ENCODE results near the gene RELN. TPM values are rescaled to one million over a fixed set of nuclear protein-coding genes. Genes with fewer than 3 reads are reported as not detected.
"Not testable (repeated sequence)": the region's sequence is repeated elsewhere in the genome, so short reads cannot be mapped to it uniquely, and the experiment has no call there.

RELN gene
- total RNA-seq, 1 experiment from 2014 or later: 0.57 TPM

DNA sequence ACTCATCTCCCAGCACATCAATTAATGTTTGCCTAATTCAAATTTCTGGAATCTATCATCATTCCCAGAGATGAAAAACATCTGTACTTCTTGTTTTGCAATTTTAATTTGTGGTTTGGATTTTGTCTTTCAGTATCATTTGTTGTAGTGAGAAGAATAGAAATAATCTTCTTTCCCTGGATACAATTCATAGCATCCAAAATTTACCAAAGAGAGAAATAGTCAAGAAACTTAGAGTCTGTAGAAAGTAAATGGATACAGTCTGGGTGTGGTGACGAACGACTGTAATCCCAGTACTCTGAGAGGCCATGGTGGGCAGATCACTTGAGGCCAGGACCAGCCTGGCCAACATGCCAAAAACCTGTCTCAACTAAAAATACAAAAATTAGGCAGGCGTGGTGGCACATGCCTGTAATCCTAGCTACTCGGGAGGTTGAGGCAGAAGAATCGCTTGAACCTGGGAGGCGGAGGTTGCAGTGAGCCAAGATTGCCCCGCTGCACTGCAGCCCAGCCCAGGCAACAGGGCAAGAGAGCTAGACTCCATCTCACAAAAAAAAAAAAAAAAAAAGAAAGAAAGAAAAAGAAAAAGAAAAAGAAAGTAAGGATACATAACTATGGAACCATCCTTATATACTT lies 193.0 kb downstream of the RELN start:
- no peak for DNase-seq (ENCODE audit: extremely low read depth, low read depth)

DNA sequence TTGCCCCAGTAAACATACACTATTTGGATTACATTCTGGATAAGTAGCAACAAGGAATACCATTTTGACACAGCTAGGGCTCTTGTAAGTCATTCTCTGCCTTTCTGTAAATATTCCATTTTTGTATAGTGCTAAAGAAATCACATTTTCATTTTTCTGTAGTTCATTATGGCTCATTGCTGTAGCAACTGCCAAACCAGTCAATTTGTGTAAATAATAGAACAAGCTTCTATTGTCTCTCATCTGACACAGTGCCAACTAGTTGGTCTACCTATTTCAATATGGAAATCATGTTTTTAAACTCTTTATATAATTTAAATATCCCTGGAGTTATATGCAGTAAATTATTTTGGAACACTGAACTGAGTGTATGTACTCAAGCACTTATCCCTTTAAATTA lies 193.7 kb downstream of the RELN start:
- no peak for DNase-seq (ENCODE audit: extremely low read depth, low read depth)

DNA sequence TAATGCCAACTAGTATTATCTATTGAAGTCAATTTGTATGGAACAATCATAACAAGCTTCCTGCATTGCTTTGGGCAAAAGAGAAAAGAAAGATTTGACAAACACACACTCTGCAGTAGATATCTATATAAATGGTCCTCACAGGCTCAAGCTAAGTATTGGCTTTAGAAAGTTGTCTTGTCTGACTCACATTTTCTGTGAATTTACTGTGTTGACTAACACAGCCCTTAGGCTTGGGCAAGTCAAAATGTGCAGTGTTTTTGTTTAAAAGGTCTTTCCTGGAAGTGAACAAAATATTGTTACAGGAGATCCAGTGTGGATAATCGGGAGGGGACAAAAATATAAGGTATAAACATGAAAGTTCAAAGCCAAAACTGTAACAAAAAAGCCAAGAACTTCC lies 194.4 kb downstream of the RELN start:
- no peak for DNase-seq (ENCODE audit: extremely low read depth, low read depth)

DNA sequence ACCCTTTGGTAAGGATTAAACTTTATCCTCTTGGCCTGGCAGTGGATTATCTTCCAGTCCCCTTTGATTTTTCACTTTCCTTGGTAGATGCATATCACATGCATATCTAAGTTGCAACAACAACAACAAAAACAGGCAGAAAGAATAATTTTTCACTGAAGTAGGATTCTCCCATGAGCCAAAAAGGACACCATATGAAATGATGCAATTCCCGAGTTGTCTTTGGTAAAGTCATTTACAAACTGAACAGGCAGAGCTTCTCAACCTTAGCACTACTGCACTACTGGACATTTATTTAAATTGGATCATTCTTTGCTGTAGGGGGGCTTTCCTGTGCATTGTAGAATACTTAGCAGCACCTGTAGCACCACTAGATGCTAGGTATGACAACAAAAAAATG lies 195.0 kb downstream of the RELN start:
- DNase-seq (ENCODE audit: extremely low read depth, low read depth): no peak

DNA sequence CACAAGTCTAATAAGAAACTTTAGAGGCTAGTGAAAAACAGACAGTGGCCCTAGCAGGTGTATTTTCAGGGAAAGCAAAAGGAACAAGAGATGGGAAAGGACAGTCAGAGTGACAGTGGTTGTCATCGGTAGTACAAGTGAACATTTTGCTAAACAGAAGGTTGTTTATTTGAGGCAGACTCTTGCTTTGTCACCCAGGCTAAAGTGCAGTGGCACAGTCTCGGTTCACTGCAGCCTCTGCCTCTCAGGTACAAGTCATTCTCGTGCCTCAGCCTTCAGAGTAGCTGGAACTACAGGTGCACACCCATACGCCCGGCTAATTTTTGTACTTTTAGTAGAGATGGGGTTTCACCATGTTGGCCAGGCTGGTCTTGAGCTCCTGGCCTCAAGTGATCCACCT lies 195.8 kb downstream of the RELN start:
- DNase-seq (ENCODE audit: extremely low read depth, low read depth): no peak

DNA sequence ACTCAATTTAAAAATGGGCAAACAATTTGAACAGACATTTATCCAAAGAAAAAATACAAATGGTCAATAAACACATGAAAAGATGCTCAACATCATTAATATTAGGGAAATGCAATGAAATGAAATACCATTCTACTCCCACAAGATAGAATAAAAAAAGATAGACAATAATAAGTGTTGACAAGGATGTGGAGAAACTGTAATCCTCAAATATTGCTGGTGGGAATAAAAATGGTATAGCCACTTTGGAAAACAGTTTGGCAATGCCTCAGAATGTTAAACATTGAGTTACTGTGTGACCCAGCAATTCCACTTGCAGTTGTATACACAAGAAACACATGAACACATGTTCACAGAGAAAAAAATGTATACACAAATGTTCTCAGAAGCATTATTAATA lies 197.6 kb downstream of the RELN start:
- DNase-seq (ENCODE audit: extremely low read depth, low read depth): no peak

DNA sequence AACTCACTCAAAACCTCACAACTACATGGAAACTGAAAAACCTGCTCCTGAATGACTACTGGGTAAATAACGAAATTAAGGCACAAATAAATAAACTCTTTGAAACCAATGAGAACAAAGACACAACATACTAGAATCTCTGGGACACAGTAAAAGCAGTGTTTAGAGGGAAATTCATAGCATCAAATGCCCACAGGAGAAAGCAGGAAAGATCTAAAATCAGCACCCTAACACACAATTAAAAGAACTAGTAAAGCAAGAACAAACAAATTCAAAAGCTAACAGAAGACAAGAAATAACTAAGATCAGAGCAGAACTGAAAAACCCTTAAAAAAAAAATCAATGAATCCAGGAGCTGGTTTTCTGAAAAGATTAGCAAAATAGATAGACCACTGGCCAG lies 202.4 kb downstream of the RELN start:
- not testable (repeated sequence) for DNase-seq (ENCODE audit: extremely low read depth, low read depth)

DNA sequence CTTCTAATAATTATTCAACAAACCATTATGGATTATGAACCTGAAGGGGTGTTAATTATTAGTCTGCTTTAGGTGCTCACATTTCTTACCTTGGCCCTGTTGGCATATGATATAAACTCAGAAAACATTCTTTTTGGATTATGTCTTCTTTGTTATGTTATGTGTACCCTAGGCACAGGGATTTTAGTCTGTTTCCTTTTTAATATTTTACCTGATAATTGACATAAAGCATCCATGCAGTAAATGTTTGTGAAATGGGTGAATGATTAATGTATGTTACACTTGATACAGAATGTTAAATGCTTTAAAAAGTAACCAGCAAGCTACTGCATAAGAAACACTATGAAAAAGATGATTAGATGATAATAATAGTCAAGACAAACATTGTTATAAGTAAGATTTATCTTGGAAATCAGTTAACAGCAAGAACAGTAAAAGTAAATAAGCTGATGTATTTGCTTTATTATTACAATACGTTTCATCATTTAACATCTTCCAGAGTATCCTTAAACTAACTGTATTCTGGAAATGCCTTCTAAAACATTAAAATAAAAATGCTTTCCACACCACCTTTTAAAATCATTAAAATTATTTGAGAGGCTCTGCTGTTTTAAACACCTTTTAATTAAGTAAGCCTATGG lies 204.7 kb downstream of the RELN start:
- DNase-seq (ENCODE audit: extremely low read depth, low read depth): no peak

DNA sequence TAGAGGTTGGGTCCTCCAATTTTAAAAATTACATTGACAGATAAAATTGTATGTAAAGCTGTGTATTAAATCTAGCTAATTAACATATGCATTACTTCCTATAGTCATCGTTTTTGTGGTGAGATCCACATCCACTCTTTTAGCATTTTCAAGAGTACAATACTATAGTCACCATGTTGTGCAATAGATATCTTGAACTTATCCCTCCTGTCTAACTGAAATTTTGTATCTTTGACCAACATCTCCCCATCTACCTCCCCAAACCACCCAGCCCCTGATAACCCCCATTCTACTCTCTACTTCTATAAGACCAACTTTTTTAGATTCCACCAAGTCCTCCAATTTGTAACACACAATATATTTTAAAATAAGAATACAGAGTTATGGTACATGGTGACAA lies 208.0 kb downstream of the RELN start:
- DNase-seq (ENCODE audit: extremely low read depth, low read depth): no peak

DNA sequence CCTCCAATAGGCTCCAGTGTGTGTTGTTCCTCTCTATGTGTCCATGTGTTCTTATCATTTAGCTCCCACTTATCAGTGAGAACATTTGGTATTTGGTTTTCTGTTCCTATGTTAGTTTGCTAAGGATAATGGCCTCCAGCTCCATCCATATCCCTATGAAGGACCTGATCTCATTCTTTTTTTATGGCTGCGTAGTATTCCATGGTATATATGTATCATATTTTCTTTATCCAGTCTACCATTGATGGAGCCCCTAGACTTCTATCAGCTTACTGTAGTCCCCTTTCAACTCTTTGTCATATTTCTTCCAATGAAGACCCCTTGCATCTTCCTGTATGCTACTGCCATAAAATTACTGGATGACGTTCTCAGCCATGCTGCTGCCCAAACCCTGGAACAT lies 208.9 kb downstream of the RELN start:
- DNase-seq (ENCODE audit: extremely low read depth, low read depth): not testable (repeated sequence)

DNA sequence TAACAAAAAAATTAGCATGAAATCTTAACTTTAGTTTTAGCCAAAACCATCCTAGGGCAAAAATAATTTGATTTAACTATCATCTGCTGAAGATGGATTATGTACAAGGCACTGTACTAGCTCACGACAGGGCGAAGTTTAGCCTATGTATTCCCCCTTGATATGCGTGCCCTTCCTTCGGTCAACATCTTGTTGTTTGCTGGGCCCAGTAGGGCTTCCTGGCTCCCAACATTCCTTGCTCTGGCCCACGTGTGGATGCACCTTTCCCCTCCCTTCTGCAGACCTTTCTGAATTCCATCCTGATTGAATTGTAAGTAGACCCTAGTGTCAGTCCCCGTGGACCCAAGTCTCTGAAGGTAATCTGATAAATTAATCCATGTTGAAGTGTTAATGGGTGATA lies 212.0 kb downstream of the RELN start:
- DNase-seq (ENCODE audit: extremely low read depth, low read depth): no peak

DNA sequence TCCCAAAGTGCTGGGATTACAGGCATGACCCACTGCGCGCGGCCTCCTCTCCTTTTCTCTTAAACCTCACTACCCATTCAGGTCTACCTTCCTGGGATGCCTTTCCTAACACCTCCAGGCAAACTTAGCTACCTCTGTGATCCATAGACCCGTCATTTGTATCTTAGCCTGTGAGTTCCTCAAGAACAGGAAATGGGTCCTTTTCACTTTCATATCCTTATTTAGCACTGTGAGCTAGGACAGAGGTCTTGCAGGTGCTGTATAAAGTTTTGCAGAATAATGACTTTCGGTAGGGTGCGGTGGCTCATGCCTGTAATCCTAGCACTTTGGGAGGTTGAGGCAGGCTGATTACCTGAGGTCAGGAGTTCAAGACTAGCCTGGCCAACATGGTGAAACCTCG lies 215.7 kb downstream of the RELN start:
- no peak for DNase-seq (ENCODE audit: extremely low read depth, low read depth)

DNA sequence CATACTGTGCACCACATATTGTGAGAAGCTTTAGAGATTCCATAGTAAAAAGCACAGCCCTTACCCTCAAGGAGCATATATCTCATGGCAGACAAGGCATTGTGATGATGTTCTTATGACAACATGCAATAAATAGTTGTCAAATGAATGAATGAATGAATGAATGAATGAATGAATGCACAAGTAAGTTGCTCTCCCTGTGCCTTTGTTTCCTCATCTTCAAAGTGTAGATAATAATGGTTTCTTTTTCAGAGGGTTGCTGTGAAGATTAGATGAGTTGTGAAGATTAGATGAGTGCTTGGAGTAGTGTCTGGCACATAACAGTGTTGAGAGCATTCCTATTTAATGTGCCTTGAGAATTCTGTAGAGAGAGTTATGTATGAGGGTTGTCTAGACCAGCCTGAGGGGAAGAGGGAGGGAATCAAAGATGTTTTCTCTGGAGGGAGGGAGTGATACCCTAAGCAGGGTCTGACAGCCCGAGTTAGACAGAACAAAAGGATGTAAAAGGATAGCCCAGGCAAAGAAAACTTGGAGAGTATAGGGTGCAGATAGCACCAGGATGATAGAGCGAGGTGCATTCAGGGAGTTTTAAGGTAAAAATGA lies 217.2 kb downstream of the RELN start:
- DNase-seq (ENCODE audit: extremely low read depth, low read depth): no peak

DNA sequence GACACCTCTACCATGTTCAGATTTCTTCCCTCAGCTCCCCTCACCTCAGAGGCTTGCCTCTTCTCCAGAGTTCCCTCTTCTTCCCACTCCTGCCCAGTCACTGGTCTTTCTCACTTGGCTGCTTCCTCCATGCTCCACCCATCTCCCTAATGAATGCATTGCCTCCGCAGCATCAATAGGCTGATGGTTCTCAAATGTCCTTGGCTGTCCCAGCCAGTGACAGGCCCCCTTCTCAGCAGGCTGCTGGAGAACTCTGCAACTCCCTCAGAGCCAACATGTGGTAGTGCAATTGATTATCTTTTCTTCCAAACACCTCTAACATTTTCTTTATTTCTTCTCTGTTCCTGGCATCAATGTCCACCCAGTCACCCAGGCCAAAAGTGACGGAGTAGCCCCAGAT lies 218.2 kb downstream of the RELN start:
- no peak for DNase-seq (ENCODE audit: extremely low read depth, low read depth)

DNA sequence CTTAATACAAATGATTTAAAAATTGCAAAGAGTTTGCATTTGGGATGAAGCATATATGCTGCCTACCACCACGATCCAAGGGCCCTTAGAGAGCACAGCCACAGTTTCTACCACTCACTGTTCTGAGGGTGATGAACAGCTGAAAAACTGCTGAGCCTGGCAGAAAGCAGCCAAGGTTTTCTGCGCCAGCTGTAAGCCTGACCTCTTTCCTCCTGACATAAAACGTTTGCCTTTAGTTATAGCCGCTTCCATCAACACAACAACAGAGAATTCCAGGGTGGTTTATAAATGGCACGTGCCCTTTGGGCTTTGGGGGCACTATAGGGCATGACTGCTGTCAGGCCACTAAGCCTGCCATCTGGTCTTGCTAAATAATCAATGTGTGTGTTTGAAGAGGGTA lies 222.8 kb downstream of the RELN start:
- DNase-seq (ENCODE audit: extremely low read depth, low read depth): no peak

DNA sequence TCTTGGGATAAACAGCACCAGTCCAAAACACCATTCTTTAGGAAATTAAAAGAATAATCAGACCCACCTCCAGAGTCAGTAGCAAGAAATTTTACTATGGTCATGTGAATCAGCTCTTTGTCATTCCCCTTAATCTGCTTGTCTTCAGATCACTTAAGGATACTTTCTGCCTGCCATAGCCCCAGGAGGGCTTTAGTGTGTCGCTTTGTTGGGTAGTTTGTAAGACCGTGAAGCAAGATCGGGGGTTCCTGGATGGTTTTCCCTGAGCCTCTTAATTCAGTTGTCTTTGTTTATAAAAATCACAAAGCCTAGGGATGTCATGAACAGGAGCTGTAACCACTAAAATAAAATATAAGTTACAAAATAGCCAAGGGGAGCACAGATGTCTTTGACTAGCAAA lies 223.6 kb downstream of the RELN start:
- DNase-seq (ENCODE audit: extremely low read depth, low read depth): no peak

DNA sequence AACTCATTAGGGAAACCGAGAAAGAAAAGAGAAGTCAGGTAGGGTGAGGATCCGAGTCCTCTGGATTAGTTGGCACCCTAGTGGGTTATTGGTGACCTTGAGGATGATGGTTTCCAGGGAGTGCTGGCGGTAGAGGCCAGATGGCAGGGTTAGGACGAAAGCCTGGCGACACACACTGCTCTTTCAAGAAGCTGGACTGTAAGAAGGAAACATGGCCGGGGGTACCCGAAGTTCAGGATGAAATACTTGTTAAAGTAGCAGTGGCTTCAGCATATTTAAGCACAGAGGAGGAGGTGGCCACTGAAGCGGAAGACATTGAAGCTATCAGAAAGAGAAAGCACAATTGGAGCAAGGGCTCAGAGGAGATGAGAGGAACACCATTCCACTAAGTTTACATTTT lies 224.6 kb downstream of the RELN start:
- DNase-seq (ENCODE audit: extremely low read depth, low read depth): no peak

DNA sequence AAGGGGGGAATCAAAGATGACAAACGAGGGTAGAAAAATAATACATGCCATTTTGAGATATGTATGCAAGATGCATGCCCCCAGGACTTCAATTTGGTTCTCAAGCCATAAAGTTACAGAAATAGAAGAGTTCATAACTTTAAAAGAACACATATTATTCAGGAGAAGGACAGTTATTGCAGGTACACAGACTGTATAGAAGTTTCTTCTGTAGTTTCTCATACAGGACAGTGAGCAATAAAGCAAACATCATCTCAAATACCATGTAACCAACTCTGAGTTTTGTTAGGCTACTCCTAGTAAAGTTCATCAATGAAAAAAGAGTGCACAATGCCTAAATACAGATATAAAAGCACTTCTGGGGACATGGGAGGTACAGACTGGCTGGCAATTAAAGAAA lies 226.6 kb downstream of the RELN start:
- no peak for DNase-seq (ENCODE audit: extremely low read depth, low read depth)

DNA sequence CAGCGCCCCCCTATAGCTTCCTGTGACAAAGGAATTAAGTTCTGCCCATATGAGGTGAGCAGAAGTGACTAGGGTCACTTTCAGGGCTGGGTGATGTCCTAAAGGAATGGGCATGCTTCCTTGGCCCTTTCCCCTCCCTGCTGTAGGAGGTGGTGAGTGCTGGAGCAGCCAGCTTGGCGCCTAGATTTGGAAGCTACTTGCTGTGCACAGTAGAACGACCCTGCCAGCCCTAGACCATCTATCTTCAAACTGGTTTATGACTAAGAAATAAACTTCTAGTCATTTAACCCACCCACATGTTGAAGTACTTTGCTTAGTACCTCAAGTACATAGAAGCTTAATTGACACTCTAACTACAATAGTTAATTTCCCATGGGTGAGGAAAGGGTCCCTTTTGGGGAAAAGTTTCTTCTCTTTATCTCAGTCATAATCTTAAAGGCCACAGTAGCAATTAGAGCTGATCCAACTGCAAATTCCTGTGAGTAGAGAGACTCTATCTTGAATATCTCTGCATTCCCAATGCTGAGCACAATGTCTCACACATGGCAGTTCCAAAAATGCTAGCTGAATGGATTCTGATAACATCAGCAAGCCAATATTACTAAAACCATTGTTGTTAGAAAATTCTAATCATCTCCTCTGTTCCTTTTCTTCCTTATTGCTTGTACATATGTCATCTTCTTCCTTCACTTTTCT lies 227.2 kb downstream of the RELN start:
- no peak for DNase-seq (ENCODE audit: extremely low read depth, low read depth)

DNA sequence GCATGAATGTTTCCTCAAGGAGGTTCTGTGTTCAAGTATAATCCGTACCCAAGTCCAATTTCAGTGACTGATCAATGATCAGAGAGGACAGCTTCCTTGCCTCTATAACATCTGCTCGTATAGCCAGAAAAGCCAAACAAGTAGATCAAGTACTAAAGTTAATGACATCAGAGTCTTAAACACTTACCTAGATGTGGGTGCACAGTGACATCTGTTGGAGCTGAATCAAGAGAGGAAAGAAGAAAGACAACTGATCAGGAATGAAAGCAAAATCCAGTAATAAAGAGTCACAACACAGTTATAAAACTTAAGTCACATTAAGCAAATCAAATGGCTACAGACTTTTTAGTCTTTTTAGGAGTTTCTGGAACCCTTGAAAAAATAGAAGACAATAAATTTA lies 236.5 kb downstream of the RELN start:
- no peak for DNase-seq (ENCODE audit: extremely low read depth, low read depth)

DNA sequence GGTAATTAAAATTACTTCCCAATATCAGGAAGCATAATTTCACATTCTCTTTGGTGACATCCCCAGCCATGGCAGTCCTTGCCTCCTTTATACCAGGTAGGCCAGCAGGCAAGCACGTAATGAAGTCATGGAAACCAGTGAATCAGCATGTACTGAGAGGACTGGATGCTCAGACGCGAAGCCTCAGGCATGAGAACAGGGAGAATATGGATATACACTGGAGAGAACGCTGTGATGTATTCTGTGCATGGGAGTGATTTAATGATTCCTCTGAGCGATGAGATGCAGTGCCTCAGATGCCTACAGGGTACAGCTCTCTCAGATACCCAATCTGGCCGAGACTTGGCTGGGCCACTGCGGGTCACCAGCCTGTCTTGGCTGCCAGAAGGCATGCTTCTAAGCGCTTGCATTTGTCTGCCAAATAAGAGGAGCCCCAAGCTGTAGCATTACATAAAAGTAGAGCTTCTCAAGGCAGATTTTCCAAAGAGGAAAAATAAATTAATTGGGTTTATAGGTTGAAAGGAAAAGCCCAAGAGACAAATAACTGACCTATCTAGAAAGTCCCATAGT lies 238.1 kb downstream of the RELN start:
- no peak for DNase-seq (ENCODE audit: extremely low read depth, low read depth)

DNA sequence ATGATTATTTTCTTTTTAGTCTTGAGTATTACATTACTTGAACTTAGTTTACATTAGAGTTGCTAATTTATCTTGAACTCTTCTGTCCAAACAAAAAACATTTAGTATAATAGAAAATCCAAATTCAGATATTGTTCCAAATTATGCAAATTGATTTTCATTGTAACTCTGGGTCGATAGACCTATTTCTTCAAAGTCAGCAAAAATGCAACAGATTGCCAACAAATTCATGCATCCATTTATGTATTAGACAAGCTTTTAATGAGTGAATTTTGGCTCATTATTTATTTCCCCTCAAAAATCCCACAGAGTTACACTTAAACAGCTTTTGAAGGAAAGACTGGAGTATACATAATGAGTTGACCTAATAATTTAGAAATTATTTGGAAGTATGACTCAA lies 240.8 kb downstream of the RELN start:
- no peak for DNase-seq (ENCODE audit: extremely low read depth, low read depth)
